MV-4-11 (cell line): ENCODE results near the gene RBM45.
A peak's percentile ranks its signal among the peaks of the same experiment; 100 is the strongest.
"Not testable (repeated sequence)": the region's sequence is repeated elsewhere in the genome, so short reads cannot be mapped to it uniquely, and the experiment has no call there.

ENCODE experiments used
- DNase-seq: peaks from one replicate; lab custom pipeline; 2025; lab: John Stamatoyannopoulos, UW

Gene RBM45, protein sequence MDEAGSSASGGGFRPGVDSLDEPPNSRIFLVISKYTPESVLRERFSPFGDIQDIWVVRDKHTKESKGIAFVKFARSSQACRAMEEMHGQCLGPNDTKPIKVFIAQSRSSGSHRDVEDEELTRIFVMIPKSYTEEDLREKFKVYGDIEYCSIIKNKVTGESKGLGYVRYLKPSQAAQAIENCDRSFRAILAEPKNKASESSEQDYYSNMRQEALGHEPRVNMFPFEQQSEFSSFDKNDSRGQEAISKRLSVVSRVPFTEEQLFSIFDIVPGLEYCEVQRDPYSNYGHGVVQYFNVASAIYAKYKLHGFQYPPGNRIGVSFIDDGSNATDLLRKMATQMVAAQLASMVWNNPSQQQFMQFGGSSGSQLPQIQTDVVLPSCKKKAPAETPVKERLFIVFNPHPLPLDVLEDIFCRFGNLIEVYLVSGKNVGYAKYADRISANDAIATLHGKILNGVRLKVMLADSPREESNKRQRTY

DNA sequence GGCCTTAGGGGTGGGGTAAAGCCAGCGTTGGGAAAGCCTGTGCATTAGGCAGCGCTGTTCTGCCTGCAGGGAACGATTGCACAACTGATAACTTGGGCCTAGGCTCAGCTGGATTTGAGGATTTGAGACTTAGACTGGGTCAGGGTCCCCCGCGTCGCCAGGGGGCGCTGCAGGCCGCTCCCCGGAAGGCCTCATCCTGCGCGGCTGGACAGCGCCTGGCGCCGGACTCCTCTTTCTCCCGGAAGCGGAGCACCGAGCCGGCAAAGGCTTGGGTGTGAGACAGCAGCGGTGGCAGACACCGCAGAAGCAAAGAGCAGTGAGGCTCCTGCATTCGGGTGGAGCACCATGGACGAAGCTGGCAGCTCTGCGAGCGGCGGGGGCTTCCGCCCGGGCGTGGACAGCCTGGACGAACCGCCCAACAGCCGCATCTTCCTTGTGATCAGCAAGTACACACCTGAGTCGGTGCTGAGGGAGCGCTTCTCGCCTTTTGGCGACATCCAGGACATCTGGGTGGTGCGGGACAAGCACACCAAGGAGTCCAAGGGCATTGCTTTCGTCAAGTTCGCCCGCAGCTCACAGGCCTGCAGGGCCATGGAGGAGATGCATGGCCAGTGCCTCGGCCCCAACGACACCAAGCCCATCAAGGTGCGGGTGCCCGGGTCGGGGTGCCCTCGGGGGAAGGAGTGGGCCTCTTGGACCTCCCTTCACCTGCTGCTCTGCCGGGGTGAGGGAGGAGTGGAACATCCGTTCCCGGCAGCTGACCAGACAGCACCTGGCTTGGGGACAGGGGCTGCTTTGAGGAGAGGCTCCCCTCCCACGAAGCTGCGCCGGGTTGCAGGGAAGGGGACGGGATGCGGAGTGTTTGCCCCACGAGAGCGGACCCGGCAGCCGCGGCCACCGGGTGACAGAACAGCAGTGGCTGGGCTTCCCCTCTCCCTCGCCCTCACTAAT is at the start of gene RBM45:
TSS of gene RBM45 (plus strand) at position 236 of the 951 bp plus-strand sequence. CDS start at position 346, 110 bp downstream.
- peak; percentile 88 for DNase-seq

DNA sequence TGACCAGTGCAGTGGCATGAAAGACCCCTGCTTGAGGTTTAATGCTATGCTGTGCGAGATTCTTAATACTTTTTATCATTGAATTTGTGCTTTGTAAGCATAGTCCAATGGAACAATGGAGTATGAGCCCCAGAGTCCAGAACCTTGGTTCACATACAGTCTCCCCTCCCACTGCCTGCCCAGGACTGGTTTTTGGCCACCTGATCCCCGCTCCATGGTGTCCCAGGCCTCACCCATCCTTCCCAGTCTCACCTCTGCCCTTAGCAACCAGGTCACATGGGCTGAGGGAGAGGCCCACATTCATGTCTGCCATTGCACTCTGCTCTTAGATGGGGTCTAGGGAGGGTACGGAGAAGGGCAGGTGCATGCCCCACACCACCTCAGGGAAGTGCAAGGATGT is 45.9 kb upstream of the RBM45 start:
- DNase-seq = no peak

DNA sequence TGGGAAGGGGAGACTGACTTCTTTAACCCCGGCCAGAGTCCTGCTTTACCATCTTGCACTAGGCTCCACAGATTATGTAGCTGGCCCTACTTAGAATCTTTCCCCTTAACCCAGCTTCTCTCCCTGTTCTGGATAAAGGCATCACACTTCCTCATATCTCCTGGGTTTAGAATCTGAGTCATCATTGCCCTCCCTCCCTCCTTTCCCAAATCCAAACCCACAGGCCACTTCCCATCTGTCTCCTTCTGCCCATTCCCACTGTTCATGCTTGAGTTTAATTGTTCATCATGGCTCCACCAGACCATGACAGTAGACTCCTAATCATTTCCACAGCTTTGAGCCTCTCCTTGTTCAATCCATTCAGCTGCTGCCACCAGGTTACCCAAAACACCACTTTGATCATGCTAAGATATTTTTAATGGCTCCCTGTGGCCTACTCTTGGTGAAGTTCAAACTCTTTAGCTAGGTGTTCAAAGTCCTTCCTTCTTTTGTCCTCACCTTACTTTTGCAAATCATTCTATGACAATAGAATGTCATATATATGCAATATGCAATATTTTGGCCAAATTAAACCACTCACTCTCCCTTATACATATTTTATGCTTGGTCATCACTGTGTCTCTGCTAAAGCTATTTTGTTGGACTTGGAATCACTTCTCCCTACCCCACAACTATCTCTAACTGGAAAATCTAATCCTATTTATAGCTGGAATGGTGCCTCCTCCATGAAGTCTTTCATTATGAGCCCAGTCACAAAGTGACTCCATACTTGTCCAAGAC is 45.2 kb upstream of the RBM45 start:
- DNase-seq = no peak

DNA sequence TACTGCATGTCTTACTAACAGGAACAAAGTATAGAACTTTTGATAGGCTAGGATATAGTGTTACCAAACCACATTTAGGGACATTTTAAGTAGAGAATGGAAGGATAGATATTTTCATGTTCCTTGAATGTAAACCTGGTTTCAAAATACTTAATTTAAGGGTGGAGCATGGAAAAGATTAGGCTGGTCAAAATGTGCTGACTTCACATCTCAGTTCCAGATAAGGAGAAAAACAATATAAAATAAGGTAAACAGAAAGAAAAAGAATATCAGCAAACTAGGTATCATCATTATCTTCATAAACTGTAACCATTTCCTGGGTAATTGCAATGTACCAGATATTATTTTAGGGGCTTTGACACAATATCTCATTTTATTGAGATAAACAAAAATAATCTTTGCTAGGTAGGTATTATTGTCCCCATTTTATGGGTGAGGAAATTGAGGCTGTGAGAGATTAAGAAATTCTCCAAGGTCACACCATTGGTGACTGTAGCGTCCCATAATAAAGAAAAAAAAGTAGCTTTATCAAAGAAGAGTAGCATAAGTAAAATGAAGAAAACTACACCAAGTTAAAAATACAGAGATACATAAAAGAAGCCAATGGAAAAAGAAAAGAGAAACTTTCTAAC is 43.3 kb upstream of the RBM45 start:
- no peak for DNase-seq

DNA sequence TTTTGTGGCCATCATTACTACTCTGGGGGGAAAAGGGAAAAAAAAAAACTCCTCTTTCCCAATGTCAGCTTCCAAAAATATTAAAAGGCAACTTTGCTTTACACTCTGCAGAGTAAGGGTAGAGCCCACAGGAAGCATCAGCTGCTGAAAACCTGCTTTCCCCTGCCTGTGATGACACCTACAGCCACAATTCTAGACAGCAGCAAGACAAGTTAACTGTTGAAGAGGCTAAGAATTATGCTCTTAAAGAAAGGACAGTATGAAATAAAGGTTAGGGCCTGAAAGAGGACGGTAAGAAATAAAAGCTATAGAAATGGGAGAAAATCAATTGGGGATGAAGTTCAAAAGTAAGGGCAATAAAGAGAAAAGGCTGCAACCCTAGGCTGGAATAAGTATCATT is 42.7 kb upstream of the RBM45 start:
- DNase-seq = no peak

DNA sequence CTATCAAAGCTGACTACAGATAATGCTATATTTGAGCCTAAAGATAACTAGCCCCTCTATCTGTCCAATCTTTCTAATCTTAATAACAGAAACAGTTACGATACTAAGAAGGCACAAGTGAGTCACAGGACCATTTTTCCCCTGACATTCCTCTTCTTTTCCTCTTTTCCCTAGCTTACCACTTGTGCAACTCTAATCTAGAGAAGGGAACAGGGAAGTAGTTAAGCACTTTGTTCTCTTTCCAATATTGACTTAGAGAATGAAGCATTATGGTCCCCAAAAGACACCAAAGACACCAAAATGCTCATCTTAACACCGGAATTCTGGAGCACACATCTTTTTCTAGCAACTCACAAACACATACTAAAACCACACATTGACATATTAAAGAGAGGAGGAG is 41.4 kb upstream of the RBM45 start:
- DNase-seq = no peak

DNA sequence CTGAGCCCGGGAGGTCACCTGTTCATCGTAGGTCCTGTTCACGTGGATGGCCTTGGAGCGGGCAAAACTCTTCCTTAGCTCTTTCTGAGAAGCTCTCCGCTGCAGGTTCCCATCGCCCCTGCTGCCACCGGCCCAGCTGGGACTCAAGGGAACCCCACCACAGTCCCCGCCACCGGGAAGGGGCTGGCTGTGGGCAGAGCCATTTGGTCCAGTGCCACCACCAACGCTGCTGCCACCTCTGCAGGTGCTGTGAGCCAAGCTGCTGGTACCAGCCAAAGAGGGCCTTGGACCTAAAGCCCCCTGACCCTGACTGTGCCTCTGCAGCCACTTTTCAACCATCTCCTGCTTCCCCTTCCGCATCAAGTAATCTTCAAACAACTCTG is 40.2 kb upstream of the RBM45 start:
- DNase-seq = no peak

DNA sequence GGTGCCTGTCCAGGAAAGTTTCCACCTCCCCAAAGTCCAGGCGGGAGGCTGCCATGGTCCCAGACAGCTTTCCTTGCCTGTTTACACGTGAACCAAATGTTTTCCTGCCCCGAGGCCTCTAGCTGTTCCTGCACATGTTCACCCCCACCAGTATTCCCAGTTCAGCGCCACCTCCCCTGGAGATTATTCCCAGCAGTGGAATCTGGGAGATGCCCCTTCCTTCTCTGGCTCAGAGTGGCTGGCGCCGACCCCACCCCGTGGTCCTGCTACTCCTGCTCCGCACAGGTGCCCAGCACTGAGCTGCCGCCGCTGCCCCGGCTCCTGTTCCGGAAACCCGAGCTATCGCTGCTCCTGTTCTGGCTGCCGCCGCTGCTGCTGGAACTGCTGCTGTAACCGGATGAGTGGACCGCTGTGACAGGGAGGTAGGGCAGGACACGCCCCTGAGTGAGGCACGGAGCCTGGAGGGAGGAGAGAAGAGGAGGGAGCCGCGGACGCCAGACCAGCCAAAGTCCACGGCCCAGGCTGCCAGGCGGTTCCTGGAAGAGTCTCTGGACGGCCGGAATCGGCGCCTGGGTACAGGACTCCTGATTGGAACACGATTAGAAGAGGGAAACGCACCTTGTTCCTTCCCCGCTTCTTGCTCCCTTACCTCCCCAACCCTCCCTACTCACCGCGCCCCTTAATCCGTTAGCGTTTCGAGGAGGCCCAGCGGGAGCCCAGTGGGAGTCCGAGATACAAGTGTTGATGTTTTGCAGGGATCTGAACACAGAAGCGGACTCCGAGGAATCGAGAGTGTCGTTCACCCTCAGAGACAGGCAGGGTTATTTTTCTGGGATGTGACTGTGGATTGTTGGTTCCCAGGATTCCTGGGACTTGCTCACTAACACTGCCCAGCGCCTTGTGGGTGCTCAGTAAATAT is 39.6 kb upstream of the RBM45 start, which contains the start of gene PDE11A:
TSS of gene PDE11A (minus strand) at position 395 of the 919 bp plus-strand sequence. CDS start at position 55, 340 bp downstream.
- no peak for DNase-seq

DNA sequence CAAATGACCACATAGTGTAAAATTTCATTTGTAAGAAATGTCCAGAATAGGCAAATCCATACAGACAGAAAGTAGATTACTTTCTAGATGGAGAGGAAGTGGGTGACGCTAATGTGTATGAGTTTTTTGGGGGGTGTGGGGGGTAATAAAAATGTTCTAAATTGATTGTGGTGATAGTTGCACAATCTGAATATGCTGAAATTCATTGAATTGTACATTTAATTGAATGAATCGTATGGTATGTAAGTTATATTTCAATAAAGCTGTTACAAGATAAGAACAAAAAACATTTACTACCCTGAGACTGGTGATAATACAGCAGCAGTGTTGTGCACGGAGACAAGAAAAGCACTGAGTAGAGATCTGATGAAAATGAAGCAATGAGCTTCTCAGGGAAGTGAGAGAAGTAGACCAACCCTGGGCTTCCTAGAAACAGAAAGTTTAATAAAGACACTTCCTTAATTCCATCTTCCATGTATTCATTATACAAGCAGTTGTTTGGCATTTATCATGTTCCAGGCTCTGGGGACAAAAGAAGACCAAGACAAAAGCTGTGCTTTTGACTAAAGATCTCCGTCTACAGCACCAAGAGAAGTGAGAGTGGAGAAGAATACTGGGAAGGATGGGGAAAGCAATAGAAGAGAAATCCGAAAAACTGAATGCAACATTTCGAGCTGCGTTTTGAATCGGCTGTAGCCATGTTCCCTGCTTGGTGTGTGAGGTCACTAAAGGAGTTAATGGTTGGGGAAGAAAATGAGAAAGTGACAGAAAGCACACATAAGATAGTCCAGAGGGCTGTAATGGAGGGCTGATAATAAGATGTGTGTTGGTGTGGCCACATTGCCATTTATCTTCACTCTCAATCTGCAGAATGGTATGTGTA is 37.9 kb upstream of the RBM45 start:
- DNase-seq = peak; percentile 81

DNA sequence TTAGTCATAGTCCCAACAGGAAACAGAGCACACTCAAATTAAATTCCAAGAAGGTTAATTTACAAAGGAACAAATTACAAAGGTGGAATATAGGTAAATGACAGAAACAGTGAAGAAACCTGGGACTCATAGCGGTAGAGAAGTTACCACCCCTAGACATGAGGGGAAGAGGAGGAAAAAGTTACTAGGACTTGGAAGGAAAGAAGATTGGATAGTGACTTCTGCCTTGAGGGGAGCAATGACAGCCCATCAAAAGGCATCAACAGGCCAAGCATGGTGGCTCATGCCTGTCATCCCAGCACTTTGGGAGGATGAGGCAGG is 37.3 kb upstream of the RBM45 start:
- DNase-seq = no peak

DNA sequence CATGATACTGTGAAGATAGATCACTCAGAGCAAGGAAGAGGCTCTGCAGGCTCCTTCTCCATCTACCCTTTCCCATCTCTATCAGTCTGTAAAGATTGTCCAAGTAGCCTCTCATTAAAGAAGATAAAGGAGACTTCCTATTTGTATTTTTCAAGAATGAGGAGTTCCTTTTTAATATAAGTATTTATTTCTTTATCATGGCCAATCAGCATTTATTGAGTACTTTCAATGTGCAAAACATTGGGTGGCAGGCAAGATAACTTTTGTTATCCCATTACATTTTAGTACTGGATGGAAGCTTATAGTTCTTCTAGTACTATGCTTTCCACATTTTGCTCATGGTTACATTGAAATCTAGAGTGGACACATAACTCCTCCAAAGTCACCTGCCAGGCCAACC is 36.1 kb upstream of the RBM45 start:
- DNase-seq = no peak

DNA sequence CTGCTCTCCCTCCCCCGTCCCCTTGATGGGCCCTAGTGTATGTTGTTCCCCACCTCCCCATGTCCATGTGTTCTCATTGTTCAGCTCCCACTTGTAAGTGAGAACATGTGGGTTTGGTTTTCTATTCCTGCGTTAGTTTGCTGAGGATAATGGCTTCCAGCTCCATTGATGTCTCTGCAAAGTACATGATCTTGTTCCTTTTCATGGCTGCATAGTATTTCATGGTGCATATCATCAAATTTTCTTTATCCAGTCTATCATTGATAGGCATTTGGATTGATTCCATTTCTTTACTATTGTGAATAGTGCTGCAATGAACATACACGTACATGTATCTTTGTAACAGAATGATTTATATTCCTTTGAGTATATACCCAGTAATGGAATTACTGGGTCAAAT is 33.0 kb upstream of the RBM45 start:
- not testable (repeated sequence) for DNase-seq

DNA sequence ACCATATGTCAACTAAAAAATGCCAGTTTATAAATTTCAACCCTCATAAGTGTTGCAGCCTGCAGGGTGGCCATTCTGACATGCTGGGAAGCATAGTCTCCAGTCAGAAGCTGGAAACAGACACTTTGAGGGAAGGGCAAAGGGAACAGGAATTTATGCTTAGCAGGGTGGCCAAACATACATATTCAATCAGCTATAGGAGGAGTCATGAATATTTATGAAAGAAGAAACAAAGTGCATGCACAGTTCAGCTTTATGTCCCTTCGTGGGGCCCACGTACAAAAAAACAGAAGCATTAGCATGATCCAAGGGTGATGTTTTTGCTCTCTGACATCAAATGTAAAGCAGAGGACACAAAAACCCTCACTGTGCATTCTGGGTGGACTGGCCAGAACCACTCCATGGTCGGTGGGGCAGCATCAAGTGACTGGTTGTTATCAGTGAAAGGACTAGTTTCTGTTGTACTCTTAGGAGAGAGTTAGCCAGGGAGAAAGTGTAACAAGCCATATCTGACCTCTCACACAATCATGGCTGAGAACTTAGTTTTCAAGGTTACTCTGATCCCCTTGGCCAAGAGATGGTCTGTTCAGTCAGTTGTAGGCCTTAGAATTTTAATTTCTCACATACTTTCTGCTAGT is 29.7 kb upstream of the RBM45 start:
- DNase-seq = no peak

DNA sequence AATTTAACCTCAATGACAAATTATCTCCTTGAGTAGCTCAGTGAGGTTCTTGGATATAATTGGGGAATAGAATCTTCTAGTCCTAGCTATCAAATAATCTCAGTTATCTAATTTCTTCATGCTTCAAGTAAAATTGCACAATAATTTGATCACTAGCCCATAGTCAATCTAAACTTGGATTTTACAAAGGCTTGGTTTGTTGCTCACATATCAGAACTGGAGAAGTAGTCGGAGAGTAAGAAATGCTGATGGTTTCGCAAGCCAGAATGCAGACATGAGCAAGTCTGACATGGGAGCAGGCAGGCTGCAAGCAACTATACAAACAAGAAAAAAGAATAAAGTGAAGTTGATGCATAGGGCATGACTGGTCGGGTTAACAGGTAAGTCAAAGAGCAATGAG is 28.0 kb upstream of the RBM45 start:
- DNase-seq = no peak

DNA sequence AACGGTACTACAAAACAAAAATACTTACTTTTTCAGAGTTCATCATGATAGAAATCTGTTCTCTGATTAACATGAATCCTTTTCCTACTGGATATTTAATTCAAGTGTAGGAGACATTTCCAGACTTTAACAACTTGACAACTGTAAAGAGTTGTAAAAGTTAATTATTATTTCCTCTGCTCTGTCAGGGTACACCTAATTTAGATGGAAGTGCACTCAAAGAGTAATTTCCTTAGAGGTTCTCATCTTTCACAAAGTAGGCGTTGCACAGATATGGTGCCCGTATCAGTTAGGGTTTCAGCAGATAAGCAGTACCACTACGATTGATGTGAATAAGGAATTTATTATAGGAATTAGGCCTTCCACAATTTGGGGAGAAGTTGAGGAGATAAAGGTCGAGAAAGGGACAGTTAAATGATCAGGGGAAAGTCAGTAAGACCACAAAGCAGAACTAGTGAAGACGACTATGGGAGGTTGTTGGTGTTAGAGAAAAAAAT is 23.4 kb upstream of the RBM45 start:
- no peak for DNase-seq

DNA sequence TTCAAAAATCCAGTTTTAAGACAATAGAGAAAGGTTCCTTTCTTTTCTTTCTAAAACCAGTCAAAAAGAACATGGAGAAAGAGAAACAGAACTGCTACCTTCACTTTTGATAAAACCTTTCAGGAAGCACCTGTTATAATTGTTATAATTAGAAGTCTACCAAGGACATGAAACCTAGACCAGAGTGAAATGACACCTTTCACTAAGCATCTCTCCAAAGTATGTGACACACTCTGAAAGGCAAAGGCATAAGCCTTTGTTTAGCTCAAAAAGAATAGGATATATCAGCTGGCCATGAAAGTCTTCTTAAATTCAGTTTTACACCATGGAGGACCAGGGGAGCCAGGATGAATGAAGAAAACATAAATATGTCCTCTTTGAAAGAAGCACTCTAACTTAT is 18.8 kb upstream of the RBM45 start:
- DNase-seq = no peak

DNA sequence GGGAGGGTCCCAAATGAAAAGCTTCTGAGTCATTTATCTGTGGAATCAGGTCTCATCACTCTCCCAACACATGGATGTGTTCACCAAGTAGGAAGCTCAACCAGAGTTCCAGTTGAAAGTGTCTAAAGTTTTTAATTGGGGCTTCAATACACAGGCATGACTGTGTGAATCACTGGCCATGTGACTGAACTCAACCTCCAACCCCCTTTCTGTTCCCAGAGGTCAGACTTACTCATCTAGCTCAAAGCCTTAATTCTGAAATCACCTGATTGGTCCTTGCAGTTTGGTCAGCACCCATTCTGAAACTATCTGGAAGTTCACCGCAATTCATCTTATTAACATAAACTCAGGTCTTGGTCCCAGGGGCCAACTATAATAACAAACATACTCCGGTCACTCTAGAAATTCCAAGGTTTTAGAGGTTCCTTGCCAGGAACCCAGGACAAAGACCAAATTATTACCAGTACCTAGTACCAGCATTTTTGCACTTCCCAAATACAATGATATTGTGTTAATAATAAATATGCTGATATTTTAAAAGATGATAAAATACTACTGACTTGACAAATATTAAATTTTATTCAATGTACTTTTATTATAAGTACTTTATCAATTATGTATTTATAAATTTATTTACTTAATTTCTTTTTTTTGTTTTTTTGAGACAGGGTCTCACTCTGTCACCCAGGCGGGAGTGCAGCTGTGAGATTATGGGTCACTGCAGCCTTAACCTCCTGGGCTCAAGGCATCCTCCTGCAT is 10.7 kb upstream of the RBM45 start:
- DNase-seq = no peak

DNA sequence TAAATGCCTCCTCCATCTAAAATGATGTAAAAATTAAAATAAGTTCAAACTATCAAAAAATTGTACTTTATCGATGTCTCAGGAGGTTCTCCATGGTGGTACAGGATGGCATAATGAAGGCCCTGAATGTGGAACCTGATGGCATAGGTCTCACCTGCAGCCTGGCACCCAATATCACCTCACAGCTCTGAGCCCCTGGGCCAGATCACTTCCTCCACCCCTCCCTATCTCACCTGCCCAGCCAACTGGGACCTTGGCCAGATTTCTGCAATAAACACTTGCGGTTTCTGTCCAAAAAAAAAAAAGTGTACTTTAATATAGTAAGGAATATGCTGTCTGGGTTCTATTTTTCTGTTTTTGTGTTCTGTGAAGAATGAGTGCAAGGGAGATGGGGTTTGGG is 6.7 kb upstream of the RBM45 start:
- no peak for DNase-seq
